ENCODE results near the gene PGBD5. TPM values are rescaled to one million over a fixed set of nuclear protein-coding genes. Genes with fewer than 3 reads are reported as not detected.

Gene PGBD5
- total and polyA plus RNA-seq, 3 donors from 2014 or later: 14.3 to 28.1 (median 16.0) TPM

GRCh38 chr1:230267338-230268065 is 158.6 kb downstream of the PGBD5 start:
- Histone ChIP-seq H3K27me3 (no peaks in the 10 kb centered on the region), H3K4me1 (peaks cover 5% of the 10 kb centered on the region), H3K27ac (no peak overlapping the region), H3K9me3 (no peaks in the 10 kb centered on the region), H3K4me3 (no peak overlapping the region), H3K36me3 (ENCODE audit: low read depth, missing control alignments) (no peaks in the 10 kb centered on the region)
- no peak for TF ChIP-seq POLR2A (IDR thresholded peaks at IDR 0.05)
- no peak for TF ChIP-seq CTCF (IDR thresholded peaks at IDR 0.05)
- 85 to 92% methylated on average over 16 to 17 of the region's 17 CpGs for WGBS, 2 donors
- intact Hi-C loops (cut with DNase I; ENCODE audit: low total_unique reads): no loop called here
- no peak for DNase-seq

- peaks cover 5% of the 10 kb centered on the region for H3K4me1 ChIP-seq
- DNase-seq: no peak
- 33 to 54% methylated on average over 1 to 2 of the region's 2 CpGs for WGBS, 2 donors
- H3K36me3 ChIP-seq (ENCODE audit: low read depth, missing control alignments): no peaks in the 10 kb centered on the region
- intact Hi-C loops (cut with DNase I; ENCODE audit: low total_unique reads): no loop called here
- TF ChIP-seq POLR2A (IDR thresholded peaks at IDR 0.05) (no peak), CTCF (IDR thresholded peaks at IDR 0.05) (no peak)
- no peaks in the 10 kb centered on the region for H3K9me3 ChIP-seq
- H3K27me3 ChIP-seq: no peaks in the 10 kb centered on the region
- H3K4me3 ChIP-seq: no peak overlapping the region
- no peak overlapping the region for H3K27ac ChIP-seq
These were observed 159.7 kb downstream of the PGBD5 start for GRCh38 chr1:230266456-230266855.

GRCh38 chr1:230265200-230266115 is 160.7 kb downstream of the PGBD5 start:
- H3K9me3 ChIP-seq: no peaks in the 10 kb centered on the region
- no peak for TF ChIP-seq POLR2A (IDR thresholded peaks at IDR 0.05)
- no peak for TF ChIP-seq CTCF (IDR thresholded peaks at IDR 0.05)
- H3K4me1 ChIP-seq: peaks cover 5% of the 10 kb centered on the region
- H3K4me3 ChIP-seq: no peak overlapping the region
- DNase-seq: no peak
- H3K27ac ChIP-seq: no peak overlapping the region
- no peaks in the 10 kb centered on the region for H3K36me3 ChIP-seq (ENCODE audit: low read depth, missing control alignments)
- 90 to 92% methylated on average over 13 to 17 of the region's 17 CpGs for WGBS, 2 donors
- H3K27me3 ChIP-seq: no peaks in the 10 kb centered on the region
- intact Hi-C loops (cut with DNase I; ENCODE audit: low total_unique reads): no loop called here

Other genes starting within 250 kb of the PGBD5 start
- gene COG2, start 216.1 kb upstream of the PGBD5 start, total RNA-seq: 10 to 100 TPM; 29.4 to 34.6 TPM
- gene COG2, start 216.1 kb upstream of the PGBD5 start, polyA plus RNA-seq (ENCODE audit: insufficient read depth, low read depth, low replicate concordance): 23.7 TPM